Activated naive CD4-positive, alpha-beta T cell (primary cell): ENCODE data around the gene HAUS7.
A peak's percentile ranks its signal among the peaks of the same experiment; 100 is the strongest.

Source experiments
- DNase-seq, 4 experiments: peaks; one replicate each; lab custom pipeline; 2025; lab: John Stamatoyannopoulos, UW

Gene HAUS7

DNA sequence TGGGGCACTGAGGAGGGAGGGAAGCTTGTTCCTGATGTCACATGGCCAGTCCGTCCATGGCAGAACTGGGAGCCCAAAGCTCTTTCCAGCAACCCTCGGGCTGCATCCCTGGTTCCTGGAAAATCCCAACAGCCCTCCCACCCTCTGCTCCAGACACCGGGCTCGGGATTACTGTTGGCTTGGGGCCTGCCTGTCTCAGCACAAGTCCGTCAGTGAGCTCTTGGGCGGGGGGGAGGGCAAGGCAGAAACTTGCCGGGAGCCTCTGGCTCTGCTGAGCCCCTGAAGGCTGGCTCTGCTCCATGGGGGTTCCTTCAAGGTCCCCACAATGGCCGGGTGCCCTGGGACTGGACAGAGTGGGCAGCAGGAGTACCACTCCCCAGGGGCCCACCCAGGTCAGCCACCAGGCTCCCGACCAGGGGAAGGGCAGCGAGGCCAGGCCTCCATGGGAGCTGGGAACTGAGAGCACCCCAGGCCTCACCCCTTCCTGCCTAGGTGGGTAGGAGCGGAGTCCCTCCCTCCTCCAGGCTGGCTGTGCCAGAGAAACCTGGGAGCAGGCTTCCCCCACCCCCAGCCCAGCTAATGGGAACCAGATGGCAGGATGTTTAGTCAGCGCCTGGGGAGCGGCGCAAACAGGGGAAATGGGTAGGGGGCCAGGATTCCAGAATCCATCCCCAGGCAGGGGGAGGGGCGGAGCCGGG lies 6.4 kb upstream of the HAUS7 start:
- no peak for DNase-seq

GRCh38 chrX:153475751-153476281 lies 5.4 kb upstream of the HAUS7 start:
- no peak for DNase-seq

DNA sequence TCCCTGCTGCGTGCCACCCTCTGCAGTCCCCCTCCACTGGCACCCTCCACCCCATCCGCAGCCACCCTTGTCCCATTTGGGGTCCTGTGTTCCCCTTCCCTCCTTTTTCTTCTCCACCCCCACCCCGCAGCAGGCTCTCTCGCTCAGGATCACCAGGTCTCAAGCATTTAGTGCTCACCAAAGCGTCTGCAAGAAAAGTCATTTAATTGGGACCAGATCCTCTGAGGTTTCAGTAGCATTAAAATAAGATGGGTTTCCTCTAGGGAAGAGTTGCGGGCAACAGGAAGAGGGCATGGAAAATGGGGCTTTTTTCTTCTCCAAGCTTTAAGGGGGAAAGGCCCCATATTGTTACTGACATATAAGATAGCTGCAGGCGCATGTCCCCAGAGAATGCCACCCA lies 4.9 kb upstream of the HAUS7 start:
- no peak for DNase-seq

DNA sequence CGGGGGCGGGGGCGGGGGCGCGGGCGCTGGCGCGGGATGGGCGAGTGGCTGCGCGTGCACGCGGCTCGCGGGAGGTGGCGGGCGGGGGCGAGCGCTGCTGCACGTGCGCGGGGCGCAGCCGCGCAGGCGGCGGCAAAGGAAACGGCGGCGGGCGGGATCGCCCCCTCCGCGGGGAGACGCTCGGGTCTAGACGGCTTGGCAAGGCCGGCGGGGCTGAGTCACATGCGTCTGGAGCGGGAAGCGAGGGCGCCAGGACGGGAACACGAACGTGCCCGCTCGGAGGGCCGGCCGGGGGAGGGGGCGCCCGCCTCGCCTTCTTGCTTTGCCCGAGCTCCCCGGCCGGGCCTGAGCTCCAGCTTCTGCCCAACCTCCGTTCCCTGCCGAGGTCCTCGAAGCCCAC lies 4.3 kb upstream of the HAUS7 start:
- peak in 2 of 4 experiments; percentile 23 to 58 for DNase-seq

GRCh38 chrX:153474266-153474665 lies 3.9 kb upstream of the HAUS7 start:
- no peak for DNase-seq

DNA sequence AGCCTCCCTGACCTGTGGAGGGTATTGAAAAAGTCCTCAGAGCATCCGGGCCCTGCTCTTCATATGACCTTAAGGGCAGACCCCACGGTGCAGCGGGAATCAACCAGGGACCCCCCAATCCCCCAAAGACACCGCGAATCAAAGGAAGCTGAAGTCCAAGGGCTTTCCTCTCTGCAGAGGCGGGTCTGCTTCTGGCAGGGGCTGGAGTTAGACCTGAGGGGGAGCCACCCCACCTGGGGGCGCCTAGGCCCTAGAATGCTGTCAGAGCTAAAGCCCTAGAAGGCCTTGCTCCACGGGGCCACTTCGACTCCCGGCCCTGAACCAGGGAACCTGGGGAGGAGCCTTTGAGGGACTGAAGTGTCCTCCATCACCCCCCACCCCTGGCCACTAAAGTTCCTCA lies 2.8 kb upstream of the HAUS7 start:
- no peak for DNase-seq

DNA sequence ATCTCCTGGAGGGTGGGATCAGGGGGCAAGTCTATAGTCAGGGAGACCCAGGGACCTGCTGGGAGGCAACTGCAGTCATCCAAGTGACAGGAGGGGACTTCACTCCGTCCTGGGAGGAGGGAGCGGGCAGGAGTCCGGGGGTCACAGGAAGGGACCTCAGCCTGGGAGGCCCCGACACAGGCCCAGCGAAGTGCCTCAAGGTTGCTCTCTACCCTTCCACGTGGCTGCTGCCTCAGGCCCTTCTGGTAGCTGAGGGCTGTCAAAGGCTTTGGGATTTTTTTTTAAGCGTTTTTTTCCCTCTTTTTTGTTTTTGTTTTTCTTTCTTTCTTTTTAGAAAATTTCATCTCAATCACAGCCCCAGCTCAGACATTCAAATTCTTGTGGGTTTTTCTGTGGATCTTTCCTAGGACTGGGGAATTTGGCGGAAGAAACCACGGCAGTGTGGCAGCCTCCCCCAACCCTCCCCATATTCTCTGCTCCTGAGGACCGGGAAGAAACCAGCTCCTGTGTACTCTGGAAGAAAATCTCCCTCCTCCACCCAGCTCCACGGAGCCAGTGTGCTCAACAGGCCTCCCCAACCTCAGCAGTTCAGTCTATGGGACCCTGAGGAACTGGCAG lies 1.4 kb upstream of the HAUS7 start:
- no peak for DNase-seq

GRCh38 chrX:153469811-153470410 lies 465 bp downstream of the HAUS7 start:
- DNase-seq = peak in 1 of 4 experiments; percentile 61

DNA sequence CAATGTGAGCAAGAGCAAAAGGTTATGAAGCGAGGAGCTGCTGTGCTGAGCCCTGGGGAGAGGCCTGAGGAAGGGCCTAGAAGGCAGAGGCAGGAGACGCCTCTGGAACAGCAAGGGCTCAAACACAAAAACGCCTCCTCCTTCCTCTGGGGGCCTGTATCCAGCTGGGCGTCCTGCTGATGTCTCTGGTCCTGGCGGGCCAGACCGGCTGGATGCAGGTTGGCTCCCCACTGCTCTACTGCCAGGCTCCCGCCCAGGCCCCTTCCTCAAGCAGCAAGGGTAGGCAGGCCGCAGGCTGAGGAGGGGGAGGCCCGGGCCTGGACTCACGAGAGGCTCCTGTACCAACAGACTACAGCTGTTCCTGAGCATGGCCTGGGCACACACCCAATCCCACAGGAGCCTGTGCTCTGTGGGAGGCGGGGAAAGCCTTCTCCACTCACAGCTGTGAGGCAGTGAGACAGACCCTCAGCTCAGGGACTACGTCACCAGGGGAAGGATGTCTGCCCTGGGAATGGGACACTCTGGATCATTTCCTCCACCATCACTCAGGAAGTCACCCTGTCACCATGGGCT lies 2.3 kb downstream of the HAUS7 start:
- DNase-seq = no peak

- DNase-seq = no peak
These were observed 4.5 kb downstream of the HAUS7 start for GRCh38 chrX:153465691-153466380.

GRCh38 chrX:153464116-153464515 lies 6.3 kb downstream of the HAUS7 start:
- DNase-seq = no peak

DNA sequence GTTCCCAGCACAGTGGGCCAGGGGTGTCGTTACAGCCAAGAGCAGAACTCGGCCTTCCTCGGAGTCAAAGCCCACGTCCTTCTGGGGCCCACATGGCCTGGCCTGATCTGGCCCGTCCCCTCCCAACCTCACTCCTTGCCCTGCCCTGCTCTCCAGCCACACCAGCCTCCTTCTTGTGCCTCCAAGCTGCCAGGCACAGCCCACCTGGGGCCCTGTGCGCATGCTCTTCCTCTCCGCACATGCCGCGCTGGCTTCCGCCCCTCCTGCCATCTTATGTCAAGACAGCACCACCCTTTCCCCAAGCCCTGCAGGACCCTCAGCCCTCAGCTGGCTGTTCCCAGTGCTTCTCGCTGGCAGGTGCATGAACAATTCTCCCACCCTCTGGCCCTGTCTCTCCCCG lies 6.8 kb downstream of the HAUS7 start:
- no peak for DNase-seq

DNA sequence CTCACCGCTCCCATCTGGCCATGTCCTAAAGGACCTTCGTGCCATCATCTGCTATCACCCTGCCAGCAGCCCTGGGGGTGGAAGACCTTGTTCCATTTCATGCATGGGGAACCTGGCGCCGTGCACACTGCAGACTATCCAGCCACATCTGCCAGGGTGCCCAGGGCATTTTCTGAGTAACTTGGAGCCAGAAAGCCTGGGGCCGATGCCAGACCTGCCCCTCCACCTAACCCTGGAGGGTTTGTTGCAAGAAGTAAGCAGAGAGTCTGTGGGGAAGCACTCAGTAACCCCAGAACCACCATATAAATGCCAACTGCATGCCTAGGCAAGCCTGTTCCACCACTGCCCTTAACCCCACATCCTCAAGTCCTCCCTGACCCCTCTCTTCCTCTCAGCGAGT lies 7.3 kb downstream of the HAUS7 start:
- DNase-seq = no peak

DNA sequence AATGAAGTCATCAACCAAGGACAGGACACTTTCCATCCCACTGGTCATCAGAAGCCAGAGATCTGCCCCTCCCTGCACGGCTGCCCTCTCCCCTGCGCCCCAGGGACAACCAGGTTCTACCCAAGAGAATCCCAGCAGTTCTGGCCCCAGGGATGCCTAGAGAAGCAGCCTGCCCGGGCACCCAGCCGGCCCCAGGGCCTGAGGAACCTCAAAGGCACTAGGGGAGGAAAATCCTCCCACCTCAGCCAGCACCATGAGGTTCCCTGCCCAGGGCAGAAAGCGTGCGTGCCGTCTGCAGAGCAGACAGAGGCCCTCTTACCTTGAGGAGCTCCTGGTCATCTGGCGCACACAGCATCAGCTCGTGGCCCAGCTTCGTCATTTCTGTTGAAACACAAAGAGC lies 8.1 kb downstream of the HAUS7 start:
- no peak for DNase-seq

DNA sequence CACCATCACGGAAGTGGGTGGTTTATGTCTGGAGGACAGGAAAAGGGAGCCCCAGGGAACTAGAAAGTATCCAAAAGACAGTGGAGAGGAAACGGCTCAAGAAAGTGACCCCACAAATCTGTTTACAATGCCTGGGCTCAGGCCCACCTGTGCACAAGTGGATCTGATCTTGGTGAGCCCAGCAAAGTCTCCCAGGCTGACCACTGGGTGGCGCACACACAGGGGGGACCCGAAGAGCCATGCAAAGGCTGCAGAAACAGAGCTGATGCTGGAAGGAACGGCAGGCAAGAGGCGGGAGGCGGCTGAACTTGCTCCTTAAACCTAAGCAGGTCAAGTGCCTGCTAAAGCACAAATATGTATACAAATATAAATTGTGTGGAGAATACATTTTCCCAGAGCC lies 9.6 kb downstream of the HAUS7 start:
- peak in 2 of 4 experiments; percentile 6 to 45 for DNase-seq

GRCh38 chrX:153459986-153460385 lies 10.4 kb downstream of the HAUS7 start:
- DNase-seq = no peak

DNA sequence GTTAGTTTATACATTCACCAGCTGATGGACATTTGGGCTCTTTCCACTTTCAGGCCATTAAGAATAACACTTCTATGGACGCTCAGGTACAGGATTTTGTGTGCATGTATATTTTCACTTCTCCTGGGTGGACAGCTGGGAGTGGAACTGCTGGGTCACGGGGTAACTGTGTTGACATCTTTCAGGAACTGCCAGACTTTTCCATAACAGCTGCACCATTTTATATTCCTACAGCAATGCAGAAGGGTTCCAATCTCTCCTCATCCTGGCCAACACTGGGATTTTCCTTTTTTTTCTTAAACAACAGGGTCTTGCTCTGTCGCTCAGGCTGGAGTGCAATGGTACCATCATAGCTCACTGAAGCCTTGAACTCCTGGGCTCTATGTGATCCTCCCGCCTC lies 11.9 kb downstream of the HAUS7 start:
- DNase-seq = no peak

- DNase-seq = no peak
These were observed 12.4 kb downstream of the HAUS7 start for GRCh38 chrX:153457827-153458466.

GRCh38 chrX:153457136-153457825 lies 13.1 kb downstream of the HAUS7 start:
- DNase-seq = no peak

- no peak for DNase-seq
These were observed 13.7 kb downstream of the HAUS7 start for GRCh38 chrX:153456704-153457103.

DNA sequence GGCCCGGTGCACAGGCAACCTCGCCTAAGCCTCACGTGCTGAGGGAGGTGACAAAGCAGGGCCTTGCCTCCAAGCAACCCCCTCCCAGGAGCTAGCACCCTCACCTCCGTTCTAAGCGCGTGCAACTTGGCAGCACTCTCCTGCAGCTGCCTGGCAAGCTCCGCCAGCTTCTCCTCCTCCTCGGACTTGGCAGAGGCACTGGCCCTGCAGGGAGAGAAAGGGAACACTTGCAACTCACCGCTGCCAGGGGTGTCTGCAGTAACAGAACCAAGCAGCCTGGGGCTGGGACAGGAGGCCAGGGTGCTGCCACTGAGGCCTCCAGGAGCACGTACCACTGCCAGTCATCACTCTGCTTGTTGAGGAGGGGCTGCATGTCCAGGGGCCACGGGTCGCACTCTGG lies 14.2 kb downstream of the HAUS7 start:
- DNase-seq = no peak
